SKM-1 (cell line): Measurements from ENCODE around the gene CAPN14.

Experiments used
- DNase-seq: peaks from one replicate; lab custom pipeline; 2025; ENCODE audit not compliant: unreplicated experiment; lab: John Stamatoyannopoulos, UW

CAPN14 gene

GRCh38 chr2:31217465-31218200 is at the start of gene CAPN14:
Gene CAPN14 (minus strand): TSS chr2:31217515. CDS start chr2:31205447, 12,068 bp downstream.
- DNase-seq = no peak

GRCh38 chr2:31266804-31267203 is 49.5 kb upstream of the CAPN14 start:
- no peak for DNase-seq

GRCh38 chr2:31265234-31265633 is 47.9 kb upstream of the CAPN14 start:
- DNase-seq = no peak

GRCh38 chr2:31263636-31264190 is 46.4 kb upstream of the CAPN14 start:
- no peak for DNase-seq

DNA sequence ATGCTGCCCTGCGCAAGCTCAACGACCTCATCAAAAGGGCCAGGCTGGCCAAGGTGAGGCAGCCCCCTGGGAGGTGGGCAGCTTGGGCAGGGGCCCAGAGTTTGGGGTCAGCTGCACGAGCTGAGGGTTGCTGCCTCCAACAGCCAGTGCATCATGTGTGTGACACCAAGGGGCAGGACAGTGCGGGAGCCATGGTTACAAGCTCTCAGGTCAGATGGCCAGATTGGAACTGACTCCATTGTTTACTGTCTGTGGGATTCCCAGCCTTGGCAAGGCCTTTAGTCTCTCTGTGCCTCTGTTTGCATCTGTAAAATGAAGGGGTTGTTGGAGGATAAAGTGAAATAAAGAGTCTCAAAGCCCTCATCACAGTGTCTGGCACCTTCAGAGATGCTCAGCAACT is 43.6 kb upstream of the CAPN14 start:
- DNase-seq = no peak

DNA sequence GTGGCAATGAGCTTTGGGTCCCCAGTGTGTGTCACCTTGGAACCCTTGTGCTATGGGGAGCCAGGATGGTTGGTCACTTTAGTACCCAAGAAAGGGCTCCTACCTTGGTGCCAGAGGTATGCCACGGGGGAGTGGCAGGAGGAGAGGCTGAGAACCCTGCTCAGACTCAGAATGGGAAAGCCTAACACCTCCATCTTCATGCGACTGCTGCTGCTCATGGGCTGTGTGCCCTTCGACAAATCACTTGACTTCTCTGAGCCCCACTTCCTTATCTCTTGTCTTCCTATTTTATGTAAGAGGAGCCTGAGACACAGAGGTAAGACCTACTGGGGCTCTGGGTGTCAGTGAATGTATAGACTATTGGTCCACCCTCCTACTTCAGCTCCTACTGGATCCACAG is 41.8 kb upstream of the CAPN14 start:
- DNase-seq = no peak

DNA sequence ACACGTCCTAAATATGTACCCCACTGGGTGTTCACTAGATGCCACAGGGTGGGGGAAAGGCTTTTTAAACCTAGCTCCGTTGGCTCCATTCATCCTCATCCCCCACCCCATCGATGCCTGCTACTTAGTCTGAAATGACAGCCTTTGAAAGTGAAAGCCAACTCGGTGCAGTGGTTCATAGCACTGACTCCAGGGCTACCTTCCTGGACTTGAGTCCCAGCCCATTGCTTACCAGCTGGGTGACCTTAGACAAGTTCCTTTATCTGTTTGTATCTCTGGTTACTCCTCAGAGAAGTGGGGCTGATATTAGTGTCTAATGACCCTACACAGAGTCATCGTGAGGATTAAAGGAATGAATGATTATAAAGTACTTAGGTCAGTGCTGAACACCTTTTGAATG is 41.0 kb upstream of the CAPN14 start:
- no peak for DNase-seq

GRCh38 chr2:31256611-31257382 is 39.5 kb upstream of the CAPN14 start:
- no peak for DNase-seq

DNA sequence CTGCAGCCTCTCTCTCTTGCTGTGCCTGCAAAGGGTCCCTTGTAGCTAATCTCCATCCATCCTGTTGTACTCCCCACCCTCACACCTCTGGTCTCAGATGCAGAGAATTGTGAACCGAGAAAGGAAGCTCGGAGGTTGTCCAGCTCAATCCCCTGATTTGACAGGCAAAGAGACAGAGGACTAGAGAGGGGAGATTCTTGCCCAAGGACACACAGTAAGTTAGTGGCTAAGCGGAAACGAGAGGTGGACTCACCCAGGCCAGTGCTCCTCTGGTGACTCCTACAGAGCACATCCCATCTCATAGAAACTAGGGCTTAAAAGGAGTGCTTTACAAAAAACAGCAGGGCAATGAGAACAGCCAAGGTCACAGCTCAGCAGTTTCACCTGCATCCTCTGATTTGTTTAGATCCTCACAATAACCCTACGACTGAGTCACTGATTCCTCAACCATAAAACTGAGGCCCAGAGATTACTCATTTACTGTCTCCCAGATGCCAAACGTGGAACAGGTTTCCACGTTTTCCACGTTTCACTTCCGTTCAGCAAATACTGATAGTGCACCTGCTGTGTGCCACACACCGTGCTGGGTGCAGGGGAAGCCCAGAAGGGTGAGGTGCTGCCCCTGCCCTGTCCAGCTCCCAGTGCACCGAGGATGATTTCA is 38.7 kb upstream of the CAPN14 start:
- no peak for DNase-seq

- DNase-seq = no peak
Observed at GRCh38 chr2:31254237-31255203, 37.2 kb upstream of the CAPN14 start.

- DNase-seq = no peak
Observed at GRCh38 chr2:31253356-31254131, 36.2 kb upstream of the CAPN14 start.

GRCh38 chr2:31251851-31252250 is 34.5 kb upstream of the CAPN14 start:
- no peak for DNase-seq

DNA sequence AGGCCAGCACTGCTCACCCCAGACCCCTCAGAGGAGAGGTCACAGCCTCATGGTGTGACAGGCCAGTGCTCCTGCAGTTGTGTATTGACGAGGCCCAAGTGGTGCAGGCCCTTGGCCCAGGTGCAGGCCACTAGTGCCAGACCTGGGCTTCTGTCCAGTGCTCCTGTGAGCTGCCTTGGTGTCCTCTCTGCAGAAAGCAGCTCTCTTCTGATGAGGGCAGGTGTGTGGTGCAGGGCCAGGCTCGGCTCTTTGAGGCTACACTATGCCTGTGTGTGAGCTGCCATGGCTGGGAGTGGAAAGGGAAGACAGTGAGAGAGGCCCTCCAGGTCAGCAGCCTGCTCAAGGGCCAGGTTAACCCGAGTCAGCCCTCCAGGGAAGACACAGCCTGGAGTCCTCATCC is 33.7 kb upstream of the CAPN14 start:
- DNase-seq = no peak

GRCh38 chr2:31249009-31249690 is 31.8 kb upstream of the CAPN14 start:
- DNase-seq = no peak

DNA sequence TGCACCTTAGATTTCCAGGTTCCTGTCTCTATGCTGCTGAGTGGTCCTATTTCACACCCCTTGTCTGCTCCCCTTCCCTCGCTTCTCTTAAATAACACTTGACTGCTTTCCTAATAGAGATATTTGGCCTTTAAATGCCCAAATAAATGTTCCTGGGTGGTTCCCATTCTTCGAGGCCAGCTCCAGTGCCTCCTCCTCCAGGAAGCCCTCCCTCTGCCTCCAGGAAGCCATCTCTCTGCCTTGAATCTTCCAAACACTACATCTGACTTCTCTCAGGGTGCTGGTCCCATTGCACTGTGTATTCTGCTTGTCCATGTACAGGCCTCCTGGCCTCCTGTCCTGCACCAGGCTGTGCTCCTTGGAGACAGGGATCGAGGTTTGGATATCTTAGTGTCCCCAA is 30.8 kb upstream of the CAPN14 start:
- DNase-seq = no peak

DNA sequence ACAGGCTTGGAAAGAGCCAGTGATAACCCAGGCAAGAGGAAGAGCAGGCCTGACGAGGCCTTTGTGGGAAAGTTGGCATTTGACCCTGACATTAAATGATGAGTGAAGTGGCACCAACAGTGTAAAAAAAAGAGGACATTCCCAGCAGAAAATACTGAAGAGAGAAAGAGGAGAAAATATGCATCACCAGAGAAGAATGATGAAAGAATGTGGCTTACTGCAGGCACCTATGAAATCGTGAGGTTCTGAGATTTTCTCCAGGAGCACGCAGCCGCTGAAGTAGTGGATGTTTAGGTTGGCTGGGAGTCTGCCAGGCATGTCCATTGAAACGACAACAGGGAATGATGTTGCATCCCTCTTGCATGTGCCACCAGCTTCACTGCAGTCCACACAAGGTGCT is 30.4 kb upstream of the CAPN14 start:
- no peak for DNase-seq

DNA sequence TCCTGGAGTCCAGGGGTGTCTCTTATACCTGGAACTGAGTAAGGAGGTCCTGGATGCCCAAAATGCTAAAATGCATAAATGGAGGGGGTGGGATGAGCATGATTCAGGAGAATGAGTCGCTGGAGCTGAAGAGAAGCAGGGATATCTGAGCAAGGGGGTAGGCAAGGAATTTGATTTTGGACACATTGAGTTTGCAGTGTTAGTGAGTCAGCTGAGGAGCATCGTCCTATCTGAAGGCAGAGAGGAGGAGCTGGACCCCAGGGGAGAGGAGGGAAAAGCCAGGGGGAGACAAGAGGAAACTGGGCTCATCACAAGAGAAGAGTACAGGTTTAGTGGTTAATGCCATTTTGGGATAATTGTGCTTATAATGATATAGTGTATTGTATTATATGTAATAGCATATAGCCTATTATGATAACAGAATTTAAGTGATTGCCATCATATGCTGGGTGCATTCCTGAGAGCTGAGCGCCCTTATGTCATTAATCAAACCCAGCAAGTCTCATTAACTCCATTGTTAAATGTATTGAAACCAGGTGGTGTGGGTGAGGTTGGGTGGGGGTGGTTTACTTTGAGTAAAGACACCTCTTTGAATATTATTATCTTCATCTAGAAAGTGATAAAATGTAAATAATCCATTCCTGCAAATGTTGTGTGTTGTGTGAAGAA is 29.0 kb upstream of the CAPN14 start:
- no peak for DNase-seq

GRCh38 chr2:31244101-31244500 is 26.8 kb upstream of the CAPN14 start:
- no peak for DNase-seq

DNA sequence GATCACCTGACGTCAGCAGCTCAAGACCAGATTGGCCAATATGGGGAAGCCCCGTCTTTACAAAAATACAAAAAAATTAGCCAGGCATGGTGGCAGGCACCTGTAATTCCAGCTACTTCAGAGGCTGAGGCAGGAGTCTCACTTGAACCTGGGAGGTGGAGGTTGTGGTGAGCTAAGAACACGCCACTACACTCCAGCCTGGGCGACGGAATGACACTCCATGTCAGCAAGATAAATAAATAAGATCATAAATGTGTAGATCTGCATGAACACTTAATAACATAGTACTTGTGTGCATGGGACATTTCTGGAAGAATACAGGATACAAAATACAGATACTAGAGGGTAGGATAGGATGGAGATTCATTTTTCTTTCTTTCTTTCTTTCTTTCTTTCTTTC is 25.7 kb upstream of the CAPN14 start:
- no peak for DNase-seq
